Tibial nerve (tissue), 4 donors: Measurements from ENCODE around the gene TCFL5.

Source experiments
- CTCF ChIP-seq, 5 experiments: fragments of 200-600 bp in 3 of 5; fragments of 450-650 bp in 2 of 5; sonication (generic) in 3 of 5; IDR thresholded peaks; one replicate each; pipeline ENCODE4 v1.5.1; 2016 to 2019; ENCODE audit warnings: antibody characterized with exemption in 5 of 5, mild to moderate bottlenecking in 3 of 5, moderate library complexity in 2 of 5
- EP300 ChIP-seq, 2 donors: sonication (generic); formaldehyde crosslinking; IDR thresholded peaks; one replicate each; pipeline ENCODE4 v1.6.1; 2017; ENCODE audit warnings: antibody characterized with exemption in 2 of 2, mild to moderate bottlenecking in 1 of 2

GRCh38 chr20:62815066-62815991 is 46.3 kb downstream of the TCFL5 start:
- TF ChIP-seq EP300 (IDR thresholded peaks at IDR 0.05): peak in 1 of 2 donors; percentile 54
- no peak for TF ChIP-seq CTCF (IDR thresholded peaks at IDR 0.05)
